HG03066 (cell line): ENCODE measurements around the gene ZNRD2.

Source experiments
- ATAC-seq: cut with Tn5 transposase; IDR thresholded peaks from one replicate; pipeline ENCODE4 v1.9.1; 2021; ENCODE audit warnings: low read depth; ENCODE audit not compliant: unreplicated experiment

ZNRD2 gene

DNA sequence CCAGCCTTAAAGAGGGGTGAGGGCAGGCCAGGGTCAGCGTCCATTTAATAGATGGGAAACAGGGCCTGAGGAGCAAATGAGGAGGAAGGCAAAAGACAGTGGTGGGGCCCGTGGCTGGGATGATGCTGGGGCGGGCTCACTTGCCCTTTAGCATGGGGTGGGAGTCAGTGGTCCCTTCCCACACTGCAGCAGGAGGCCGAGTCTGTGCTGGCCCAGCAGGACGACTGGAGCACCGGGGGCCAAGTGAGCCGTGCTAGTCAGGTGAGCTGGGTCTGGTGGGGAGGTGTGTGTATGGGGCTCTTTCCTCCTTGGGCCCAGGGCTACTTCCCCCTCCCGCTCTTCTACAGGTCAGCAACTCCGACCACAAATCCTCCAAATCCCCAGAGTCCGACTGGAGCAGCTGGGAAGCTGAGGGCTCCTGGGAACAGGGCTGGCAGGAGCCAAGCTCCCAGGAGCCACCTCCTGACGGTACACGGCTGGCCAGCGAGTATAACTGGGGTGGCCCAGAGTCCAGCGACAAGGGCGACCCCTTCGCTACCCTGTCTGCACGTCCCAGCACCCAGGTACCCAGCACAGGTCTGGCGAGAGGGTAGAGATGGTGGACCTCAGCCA, 32.6 kb upstream of the ZNRD2 start:
- ATAC-seq = no peak

DNA sequence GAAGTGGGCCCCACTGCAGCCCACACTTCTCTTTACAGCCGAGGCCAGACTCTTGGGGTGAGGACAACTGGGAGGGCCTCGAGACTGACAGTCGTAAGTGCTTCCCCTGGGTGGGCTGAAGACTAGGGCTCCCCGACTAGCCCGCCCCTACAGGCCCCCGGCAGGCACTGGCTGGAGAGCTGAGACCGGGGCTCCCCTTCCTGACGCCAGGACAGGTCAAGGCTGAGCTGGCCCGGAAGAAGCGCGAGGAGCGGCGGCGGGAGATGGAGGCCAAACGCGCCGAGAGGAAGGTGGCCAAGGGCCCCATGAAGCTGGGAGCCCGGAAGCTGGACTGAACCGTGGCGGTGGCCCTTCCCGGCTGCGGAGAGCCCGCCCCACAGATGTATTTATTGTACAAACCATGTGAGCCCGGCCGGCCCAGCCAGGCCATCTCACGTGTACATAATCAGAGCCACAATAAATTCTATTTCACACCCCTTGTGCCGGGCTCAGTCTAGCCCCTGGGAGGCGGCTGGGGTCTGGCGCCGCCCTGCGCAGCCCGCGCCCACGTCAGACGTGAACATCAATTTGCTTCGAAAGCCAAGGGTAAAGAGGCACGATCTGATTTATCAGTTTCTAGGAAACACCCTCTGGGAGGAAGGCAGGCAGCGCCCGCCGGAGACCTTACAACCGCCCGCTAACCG, 31.9 kb upstream of the ZNRD2 start:
- no peak for ATAC-seq

DNA sequence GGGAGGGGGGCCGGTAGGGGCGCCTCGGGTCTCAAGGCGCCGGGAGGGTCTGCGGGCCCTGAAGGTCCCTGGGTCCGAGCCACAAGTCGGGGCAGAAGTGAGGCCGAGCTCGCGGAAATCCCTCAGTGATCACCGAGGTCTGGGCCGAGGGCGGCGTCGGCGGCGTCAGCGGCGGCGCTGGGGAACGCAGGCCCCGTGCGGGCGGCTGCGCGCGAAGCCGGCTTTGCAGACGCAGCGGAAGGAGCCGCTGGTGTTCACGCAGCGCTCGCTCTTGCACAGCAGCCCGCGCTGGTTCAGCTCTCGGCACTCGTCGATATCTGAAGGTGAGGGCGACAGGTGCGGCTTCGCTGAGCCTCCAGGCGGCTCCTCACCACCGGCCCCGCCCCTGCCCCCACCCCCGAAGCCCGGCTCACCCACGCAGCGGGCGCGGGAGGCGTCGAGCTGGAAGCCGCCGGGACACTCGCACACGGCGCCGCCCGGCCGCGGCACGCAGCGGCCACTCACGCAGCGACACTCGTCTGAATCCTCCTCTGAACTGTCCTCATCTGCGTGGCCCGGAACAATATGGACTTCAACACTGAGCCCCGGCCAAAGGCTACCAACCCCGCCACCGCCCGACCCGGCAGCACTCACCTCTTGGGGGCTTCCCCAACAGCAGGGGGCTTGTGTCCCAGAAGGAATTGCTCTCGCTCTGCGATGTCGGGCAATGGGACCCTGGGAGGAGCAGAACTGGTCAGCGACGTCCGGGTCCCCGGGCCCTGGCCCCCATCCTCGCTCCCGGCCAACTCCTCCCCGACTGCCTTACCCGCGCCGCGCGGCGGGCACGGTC, 31.1 kb upstream of the ZNRD2 start:
- ATAC-seq = no peak

DNA sequence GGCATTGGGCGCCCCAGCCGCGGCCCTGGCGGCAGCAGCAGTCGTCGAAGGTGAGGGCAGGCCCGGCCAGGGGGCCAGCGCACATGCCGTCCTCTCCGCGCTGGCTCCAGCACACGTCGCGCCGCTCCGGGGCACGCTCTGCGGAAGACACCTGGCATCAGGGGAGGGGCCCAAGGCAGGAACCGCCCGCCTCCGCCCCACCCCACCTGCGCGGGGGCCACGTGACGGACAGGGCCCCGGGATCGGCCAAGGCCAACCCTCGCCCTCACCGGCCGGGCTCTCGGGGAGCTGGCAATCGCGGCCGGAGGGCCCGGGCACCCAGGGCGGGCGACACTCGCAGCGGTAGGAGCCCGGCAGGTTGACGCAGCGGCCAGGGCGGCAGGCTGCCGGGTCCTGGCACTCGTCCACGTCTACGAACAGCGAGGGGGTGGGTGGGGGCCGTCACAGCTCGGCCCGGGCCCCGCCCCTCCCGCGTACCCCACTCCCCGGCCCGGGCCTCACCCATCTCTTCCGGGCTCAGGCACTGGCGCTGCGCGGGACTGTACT, 30.5 kb upstream of the ZNRD2 start:
- peak; percentile 53 for ATAC-seq

DNA sequence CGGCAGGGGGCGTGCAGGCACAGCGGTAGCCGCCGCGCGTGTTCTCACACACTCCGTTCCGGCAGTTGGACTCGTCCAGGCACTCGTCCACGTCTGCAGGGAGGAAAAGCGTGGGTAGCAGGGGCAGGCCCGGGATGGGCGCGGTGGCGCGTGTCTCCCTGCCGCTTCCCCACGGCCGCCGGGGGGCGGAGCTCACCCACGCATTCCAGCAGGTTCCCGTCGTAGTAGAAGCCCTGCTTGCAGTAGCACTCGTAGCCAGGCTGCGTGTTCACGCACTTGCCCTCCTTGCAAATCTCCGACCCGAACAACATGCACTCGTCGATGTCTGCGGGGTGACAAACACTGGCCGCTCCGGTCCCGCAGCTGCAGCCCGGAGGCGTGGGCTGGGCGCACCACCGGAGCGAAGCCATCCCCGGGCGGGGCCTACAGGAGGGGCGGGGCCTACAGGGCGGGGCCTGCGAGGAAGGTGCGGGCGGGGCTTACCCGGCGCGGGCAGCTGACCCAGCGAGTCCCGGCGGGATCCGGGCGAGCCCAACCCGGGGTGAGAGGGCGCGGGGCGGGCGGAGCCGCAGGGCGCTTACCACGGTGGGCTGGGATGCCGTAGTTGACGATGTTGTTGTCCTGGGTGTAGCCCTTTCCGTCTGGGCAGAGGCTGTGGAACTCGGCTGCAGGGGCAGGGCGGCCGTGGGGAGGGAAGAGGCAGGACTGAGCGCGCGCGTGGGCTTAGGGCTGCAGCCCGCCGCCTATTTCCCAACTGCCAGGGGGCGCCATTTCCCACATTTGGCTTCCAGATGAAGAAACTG, 29.8 kb upstream of the ZNRD2 start:
- peak; percentile 60 for ATAC-seq

DNA sequence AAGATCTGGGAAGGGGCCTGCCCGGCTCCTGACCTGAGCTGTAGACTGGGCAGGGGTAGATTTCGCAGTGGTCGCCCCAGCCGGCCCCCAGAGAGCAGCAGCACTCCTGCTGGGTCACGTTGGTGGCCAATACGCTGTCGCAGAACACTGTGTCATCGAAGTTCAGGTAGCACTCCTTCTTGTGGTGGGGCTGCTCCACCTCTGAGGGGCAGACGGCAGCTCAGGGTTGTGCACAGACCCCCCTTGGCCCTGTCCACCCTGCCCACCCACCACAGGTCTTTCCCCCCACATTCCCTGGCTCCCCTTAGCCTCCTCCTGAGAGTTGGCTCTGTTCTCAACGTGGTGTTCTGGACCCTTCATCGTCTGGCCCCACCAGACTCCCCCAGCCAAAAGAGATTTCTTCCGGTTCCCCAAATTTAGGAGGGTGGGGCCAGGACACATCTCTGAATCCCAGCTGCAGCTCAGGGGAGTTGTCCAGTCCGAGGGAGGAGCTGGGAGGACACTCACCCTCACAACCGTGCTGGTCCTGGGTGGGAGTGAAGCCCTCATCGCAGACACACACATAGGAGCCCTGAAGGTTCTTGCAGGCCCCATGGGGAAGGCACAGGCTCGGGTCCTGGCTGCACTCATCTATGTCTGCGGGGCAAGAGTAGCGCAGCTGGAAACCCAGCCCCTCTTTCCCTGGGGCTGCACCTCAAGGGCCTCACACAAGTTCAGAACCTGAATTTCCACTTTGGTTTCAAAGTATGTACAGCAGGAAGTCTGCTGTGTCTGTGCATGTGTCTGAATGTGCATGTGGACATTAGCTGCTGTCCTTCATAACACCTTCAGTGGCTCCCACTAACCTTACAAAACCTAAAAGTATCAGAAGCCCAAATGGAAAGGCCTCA, 28.9 kb upstream of the ZNRD2 start:
- ATAC-seq = no peak

DNA sequence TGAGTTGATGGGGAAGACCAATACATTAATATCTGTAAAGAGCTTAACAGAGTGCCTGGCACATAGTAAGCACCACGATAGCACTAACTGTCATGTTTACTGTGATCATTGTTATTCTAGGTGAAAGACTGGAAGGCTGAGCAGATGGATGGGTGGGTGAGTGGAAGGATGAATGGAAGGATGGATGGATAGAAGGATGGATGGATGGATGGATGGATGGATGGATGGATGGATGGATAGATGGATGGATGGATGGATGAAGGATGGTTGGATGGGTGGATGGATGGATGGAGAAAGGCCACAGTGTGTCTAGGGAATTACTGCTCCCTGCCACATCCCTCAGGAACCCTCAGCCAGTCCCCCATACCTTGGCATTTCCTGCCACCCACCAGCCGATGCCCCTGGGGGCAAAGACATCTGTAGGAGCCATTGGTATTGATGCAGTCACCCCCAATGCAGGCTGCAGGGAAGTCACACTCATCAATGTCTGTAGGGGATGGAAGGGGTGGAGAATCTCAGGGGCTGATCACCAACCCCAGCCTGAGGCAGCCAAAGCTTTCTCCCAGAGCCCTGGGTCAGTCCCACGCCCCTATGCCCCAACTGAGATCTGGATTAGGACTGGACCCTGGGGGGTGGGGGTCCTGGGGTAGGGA, 27.4 kb upstream of the ZNRD2 start:
- no peak for ATAC-seq

DNA sequence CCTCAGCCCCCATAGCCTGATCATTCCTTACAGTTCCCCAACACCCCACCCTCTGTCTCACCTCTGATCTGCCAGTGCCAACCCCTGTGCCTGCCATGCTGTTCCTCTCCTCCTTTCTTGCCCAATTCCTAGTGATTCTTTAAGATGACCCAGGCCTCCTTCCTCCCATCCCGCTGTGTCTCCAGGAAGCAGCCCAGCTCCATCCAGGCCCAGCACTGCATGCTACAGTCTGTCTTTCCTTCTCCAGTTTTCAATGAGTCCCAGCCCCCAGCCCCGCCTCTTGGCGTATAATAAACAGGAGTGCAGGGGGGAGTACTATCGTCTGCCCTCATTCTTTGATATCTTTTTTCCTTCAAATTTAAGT, 24.4 kb upstream of the ZNRD2 start:
- no peak for ATAC-seq

DNA sequence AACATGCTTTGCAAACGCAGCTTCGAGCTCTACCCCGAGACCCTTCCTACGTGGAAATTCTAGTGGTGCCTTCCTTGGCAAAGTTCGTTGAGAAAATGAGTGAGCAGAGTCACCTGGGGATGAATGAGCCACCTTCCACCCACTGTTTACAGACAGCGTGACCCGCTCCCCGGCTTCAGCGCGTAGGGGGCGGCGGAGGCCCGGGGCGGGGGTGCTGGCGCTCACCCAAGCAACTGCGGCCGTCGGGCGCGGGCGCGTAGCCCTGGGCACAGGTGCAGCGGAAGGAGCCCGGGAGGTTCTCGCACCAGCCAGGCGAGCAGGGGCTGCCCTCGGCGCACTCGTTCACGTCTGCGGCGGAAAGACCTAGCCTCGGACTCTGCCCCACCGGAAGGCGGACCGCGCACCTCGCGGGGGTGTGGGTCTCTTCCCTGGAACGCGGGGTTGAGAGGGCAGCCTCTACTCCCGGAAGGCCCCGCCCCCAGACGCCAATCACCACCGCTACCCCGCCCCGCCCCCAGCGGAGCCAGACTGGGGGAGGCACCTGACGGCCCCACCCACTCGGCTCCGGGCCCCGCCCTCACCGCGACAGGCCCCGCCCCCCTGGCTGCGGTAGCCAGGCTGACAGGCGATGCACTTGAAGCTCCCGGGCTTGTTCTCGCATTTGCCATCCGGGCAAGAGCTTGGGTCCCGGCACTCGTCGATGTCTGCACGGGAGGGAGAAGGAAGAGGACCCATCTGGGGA, 23.9 kb upstream of the ZNRD2 start:
- ATAC-seq = peak; percentile 75

DNA sequence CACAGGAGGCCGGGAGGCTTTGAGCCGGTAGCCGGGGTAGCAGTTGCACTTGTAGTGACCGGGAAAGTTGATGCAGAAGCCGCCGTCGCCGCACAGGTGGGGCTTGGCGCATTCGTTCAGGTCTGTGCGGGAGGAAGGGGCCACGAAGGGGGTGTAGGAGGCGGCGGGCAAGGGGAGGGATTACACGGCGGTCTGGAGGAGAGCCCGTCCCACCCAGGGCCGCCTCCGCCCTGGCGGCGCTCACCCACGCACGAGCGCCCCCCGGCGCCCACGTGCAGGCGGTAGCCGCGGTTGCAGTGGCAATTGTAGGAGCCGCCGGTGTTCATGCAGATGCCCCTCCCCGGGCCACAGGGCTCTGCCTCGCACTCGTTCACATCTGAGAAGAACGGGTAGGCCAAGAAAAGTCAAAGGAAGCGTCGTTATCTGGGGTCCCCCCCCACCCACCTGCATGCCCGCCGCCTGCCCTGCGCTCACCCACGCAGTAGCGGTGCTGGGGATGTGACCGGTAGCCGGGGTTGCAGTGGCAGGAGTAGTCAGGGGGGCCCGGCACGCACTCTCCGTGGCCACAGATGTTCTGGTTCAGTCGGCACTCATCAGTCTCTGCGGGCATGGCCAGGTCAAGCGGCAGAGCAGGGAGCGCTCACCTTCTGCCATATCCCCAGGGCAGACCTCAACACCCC, 22.7 kb upstream of the ZNRD2 start:
- no peak for ATAC-seq

DNA sequence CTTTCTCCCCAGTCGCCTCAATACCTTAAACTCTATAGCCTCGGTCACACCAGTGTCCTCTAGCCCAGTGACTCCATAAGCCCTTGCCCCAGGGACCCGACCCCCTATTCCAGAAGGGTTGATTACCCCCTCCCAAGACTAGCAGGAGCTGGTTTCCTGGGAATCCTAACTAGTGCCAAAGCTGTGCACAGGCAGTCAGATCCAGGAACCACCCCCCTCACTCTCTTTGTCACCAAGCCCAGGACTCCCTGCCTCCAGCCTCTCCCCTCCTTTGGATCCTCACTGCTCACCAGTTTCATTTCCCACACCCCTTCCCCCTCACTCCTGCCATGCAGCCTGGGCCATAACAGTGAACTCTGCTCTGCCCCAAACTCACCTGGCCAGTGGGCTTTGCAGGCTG, 21.9 kb upstream of the ZNRD2 start:
- ATAC-seq = no peak

DNA sequence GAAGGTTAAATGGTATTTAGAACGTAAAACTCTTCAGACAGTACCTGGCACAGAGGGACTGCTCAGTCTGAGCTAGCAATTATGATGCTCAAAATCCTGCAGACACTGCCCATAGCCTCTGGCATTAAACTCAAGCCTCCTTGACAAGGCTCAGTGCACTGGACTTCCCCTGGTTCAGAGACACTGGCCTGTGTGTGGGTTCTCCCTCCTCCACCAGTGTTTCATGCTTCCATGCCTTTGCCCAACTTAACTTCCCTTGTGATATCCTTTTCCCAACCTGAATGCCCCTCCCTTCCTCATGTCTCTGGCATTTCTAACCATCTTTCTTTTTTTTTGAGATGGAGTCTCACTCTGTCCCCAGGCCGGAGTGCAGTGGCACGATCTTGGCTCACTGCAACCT, 21.2 kb upstream of the ZNRD2 start:
- no peak for ATAC-seq

DNA sequence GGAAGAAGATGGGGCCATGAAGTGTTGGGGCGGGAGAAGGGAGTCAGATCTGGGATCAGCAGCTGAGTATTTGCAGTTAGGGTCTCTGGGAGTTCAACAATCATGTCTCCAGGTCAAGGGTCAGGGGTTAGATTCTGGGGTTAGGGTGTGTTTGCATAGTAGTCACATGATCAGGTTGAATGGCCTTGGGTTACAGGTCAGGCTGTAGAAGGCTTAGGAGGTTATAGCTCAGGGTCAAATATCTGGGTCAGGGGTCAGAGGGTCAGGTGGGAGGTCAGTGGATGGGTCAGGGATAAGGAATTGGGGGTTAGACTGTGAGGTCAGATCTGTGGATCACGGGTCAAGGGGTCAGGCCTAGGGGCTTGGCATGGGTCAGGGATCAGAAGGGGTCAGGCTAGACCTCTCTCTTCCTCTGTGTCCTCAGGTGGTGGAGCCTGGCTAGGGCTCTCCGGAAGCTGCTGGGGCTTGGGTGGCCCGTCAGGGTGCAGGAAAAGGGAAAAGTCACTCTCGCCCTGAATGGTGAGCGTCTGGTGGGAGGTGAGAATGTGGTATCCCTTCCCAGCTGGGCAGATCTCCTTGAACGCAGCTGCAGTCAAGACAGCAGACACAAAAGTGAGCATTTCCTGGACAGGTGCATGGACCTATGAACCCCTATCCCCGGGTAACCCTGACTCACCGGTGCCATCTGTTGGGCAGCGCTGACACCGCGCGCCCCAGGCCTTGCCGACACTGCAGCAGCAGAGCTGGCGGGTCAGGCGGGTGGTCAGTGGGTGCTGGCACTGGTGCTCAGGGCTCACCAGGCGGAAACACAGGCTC, 18.5 kb upstream of the ZNRD2 start:
- ATAC-seq = no peak

DNA sequence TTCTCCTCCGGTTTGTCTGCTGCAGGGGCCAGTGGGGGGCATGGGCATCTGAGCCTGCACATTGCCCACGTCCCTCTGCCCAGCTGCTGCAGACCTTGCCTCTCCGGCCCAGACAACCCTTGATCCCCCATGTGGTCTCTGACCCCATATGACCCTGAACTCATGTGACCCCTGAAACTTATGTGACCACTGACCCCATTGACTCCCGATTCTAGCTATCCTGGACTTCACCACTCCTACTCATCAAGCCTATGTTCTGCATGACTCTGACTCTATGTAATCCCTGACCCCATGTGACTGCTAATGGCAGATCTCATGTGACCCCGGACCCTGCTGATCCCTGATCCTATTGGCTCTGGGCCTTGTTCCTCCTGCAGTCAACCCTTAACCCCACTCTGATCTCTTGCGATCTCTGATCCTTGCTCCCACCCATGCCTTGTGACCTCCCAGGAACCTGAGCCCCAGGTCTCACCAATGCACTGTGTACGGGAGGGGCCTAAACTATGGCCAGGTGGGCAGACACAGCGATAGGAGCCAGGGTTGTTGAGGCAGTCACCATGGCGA, 17.8 kb upstream of the ZNRD2 start:
- no peak for ATAC-seq

DNA sequence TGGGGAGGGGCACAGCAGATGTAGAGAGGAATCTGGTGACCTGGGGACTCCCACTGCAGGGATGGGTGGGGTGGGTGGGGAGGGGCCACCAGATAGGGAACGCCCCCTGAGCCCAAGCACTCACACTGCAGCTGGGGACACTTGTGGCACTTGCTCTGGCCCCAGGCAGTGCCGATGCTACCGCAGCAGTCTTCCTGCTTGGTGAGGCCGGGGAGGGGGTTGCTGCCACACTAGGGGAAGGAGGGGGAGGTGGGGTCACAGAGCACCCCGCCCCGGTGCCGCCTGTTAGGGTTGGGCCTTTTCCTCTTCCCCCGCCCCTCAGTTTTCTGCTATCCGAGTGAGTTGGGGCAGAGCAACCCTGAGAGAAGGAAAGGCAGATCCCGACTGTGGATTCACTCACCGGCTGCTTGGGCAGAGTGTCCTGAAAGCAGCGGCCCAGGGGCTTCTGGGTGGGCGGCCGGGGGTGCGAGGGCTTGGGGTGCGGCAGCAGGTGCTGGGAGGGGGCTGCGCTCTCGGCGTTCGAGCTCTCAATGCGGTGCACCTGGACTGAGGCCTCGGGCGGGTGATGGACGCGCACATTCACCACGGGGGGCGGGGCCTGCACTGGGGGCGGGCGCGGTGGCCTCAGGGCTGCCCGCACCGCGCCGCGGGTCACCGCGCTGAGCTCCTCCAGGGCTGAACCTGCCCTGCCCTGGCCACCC, 16.8 kb upstream of the ZNRD2 start:
- no peak for ATAC-seq

DNA sequence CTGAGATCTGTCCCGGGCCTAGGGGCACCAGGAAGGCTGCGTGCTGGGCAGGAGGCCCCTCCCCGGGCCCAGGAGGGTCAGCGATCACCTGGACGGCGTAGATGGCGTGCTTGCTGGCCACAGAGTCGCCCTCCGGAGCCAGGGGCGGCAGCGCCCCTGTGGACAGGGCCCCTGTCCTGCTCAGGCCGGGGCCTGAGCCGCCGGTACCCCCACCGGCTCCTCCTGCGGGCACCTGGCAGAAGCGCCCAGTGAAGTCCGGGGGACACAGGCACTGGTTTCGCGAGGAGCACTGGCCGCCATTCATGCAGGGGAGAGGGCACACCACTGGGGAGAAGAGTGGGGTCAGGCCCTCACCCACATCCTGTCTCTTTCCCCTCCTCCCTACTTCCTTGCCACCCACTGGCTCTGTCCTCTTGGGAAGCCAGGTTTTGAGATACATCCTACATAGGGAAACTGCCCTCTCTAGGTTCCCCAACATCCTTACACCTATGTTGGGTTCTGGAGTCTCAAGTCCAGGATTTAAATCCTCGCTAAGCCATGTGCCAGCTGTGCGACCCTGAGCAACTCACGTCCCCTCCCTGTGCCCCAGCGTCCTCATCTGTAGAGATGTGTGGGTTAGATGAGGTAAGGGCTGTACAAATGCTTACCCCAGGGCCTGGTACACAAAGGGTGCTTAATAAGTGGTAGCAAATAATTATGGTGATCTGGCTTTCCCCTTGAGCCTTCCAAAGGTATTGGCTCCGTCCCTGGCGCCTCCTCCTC, 16.0 kb upstream of the ZNRD2 start:
- no peak for ATAC-seq
